Measurements from ENCODE around the gene BTN1A1.
A peak's percentile ranks its signal among the peaks of the same experiment; 100 is the strongest.
"Not testable (repeated sequence)": the region's sequence is repeated elsewhere in the genome, so short reads cannot be mapped to it uniquely, and the experiment has no call there.

Gene BTN1A1

DNA sequence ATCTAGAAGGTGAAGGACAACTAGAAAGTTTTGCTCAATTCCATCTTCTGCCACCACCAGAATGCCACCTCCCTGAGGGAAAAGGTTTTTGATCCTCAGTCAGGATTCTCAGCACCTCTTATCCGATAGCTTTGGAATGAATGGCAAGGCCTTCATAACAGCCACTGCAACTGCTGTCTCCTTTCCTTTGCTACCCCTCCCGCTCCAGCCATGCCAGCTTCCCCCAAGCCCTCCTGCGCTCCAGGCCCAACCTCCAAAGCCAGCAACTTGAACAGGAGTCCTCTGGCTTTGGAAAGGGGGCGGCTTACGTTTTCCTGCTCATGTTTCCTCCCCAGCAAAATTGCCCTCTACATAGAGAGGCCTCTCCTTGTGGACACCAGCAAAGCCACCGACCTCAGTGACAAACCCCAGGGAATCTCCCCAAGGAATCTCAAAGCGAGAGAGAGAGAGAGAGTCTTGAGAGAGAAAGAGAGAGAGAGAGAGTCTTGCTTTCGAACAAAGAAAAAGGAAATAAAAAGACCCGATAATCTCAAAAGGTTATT lies 42.8 kb upstream of the BTN1A1 start:
- ATAC-seq (ENCODE audit: low read depth) (peak; percentile 42), DNase-seq (ENCODE audit: low spot score) (no peak)
- TF ChIP-seq, protein P1, sequence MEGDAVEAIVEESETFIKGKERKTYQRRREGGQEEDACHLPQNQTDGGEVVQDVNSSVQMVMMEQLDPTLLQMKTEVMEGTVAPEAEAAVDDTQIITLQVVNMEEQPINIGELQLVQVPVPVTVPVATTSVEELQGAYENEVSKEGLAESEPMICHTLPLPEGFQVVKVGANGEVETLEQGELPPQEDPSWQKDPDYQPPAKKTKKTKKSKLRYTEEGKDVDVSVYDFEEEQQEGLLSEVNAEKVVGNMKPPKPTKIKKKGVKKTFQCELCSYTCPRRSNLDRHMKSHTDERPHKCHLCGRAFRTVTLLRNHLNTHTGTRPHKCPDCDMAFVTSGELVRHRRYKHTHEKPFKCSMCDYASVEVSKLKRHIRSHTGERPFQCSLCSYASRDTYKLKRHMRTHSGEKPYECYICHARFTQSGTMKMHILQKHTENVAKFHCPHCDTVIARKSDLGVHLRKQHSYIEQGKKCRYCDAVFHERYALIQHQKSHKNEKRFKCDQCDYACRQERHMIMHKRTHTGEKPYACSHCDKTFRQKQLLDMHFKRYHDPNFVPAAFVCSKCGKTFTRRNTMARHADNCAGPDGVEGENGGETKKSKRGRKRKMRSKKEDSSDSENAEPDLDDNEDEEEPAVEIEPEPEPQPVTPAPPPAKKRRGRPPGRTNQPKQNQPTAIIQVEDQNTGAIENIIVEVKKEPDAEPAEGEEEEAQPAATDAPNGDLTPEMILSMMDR (IDR thresholded peaks at IDR 0.05; ENCODE audit: poor library complexity, severe bottlenecking), result no peak
- no peaks in the 10 kb centered on the region for H3K9me3 ChIP-seq (ENCODE audit: severe bottlenecking)
- no peaks in the 10 kb centered on the region for H3K27me3 ChIP-seq (ENCODE audit: insufficient read depth, poor library complexity, severe bottlenecking)
- peak overlapping the region; percentile 46 for H3K27ac ChIP-seq (ENCODE audit: poor library complexity, severe bottlenecking)
- peaks cover 4% of the 10 kb centered on the region for H3K4me1 ChIP-seq (ENCODE audit: insufficient read depth, poor library complexity, severe bottlenecking)
- peak overlapping the region; percentile 69 for H3K4me3 ChIP-seq (ENCODE audit: severe bottlenecking)
- peaks cover 31% of the 10 kb centered on the region for H3K36me3 ChIP-seq (ENCODE audit: low read depth)

DNA sequence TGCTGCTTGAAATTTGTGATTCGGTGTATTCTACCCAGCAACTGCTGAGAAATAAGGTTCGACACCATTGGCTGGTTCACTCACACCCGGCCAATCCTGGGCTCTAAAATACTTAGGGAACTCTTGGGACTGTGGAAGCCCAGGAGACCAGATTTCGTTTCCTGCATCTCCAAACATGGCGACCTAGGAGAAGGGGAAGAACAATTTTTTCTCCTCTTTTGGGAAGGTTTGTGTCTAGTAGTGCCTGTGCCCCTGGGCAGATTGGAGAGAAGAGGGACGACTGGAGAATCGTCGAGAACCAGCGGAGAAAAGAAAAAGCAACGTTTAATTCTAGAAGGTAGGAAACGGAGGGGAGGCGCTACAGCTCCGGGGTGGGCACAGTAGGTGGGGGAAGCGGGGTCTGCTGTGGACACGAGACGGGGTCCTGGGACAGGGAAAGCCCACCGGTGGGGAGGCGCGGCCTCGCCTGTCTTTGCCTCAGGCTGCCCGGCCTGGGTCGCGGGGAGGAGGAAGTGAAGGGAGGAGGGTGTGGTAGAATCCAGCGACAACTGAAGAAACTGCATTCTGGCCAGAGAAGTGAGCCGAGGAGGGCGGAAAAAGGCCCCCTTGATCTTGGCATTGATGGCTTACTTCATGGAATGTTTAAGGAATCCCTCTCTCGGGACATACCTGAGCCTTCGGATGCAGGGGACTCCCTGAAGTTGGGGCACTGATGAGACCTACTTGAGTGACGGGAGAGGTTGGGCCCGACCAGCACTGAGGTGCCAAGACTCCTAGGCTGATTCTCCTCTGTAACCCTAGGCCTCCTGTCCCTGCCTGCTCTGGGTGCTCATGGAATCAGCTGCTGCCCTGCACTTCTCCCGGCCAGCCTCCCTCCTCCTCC lies 42.1 kb upstream of the BTN1A1 start, which contains the start of gene BTN2A1:
Gene BTN2A1 (plus strand): TSS at position 150 of the 883 bp plus-strand sequence. CDS start 682 bp downstream, at position 832.
- H3K4me1 ChIP-seq (ENCODE audit: insufficient read depth, poor library complexity, severe bottlenecking), result peaks cover 4% of the 10 kb centered on the region

DNA sequence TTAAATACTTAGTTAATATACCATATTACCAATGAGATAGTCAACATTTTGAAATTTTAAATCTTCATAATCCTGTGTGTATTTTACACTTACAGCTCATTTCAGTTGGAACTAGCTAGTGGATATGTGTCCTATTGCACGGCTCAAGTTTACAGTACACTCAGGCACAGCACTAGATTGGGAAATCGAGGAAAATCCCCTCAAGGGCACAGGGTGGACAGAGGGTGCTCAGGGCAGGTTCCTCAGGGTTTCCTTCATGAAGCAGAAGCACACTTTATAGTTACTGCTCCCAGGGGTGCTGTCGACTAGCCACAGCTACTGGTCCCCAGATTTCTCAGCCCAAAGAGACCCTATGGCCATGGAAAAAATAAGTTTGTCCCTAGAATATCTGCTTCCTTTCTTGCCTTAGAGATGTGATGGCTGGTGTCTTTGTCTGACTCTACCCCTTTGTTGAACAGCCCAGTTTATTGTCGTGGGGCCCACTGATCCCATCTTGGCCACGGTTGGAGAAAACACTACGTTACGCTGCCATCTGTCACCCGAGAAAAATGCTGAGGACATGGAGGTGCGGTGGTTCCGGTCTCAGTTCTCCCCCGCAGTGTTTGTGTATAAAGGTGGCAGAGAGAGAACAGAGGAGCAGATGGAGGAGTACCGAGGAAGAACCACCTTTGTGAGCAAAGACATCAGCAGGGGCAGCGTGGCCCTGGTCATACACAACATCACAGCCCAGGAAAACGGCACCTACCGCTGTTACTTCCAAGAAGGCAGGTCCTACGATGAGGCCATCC lies 40.9 kb upstream of the BTN1A1 start:
- Histone ChIP-seq H3K27ac (ENCODE audit: poor library complexity, severe bottlenecking) (no peak overlapping the region), H3K27me3 (ENCODE audit: insufficient read depth, poor library complexity, severe bottlenecking) (no peaks in the 10 kb centered on the region), H3K4me3 (ENCODE audit: severe bottlenecking) (no peak overlapping the region), H3K36me3 (ENCODE audit: low read depth) (peaks cover 50% of the 10 kb centered on the region), H3K9me3 (ENCODE audit: severe bottlenecking) (no peaks in the 10 kb centered on the region), H3K4me1 (ENCODE audit: insufficient read depth, poor library complexity, severe bottlenecking) (peaks cover 4% of the 10 kb centered on the region)
- ATAC-seq (ENCODE audit: low read depth) (no peak), DNase-seq (ENCODE audit: low spot score) (no peak)
- TF ChIP-seq, protein P1 (IDR thresholded peaks at IDR 0.05; ENCODE audit: poor library complexity, severe bottlenecking), result no peak

More for the DNA sequence above, 42.1 kb upstream of the BTN1A1 start, which contains the start of gene BTN2A1:
- peak; percentile 72 for DNase-seq (ENCODE audit: low spot score)
- Histone ChIP-seq H3K9me3 (ENCODE audit: severe bottlenecking) (no peaks in the 10 kb centered on the region), H3K4me3 (ENCODE audit: severe bottlenecking) (peak within 1 kb of the TSS; percentile 69), H3K27ac (ENCODE audit: poor library complexity, severe bottlenecking) (peak within 1 kb of the TSS; percentile 46), H3K36me3 (ENCODE audit: low read depth) (peaks cover 38% of the 10 kb centered on the region), H3K27me3 (ENCODE audit: insufficient read depth, poor library complexity, severe bottlenecking) (no peaks in the 10 kb centered on the region)
- peak; percentile 100 for ATAC-seq (ENCODE audit: low read depth)
- TF ChIP-seq, protein P1 (IDR thresholded peaks at IDR 0.05; ENCODE audit: poor library complexity, severe bottlenecking), result no peak

DNA sequence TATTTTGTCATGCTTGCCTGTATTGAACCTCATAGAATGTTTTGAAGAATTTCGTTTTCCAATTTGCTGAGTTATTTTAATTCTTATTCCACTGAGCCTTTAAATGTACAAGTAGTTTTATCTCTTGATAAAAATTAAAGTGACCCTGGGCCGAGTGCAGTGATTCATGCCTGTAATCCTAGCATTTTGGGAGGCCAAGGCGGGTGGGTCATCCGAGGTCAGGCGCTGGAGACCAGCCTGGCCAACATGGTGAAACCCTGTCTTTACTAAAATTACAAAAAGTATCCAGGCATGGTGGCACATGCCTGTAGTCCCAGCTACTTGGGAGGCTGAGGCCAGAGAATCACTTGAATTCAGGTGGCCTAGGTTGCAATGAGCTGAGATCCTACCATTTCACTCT lies 38.8 kb upstream of the BTN1A1 start:
- not testable (repeated sequence) for DNase-seq (ENCODE audit: low spot score); H3K4me3 ChIP-seq (ENCODE audit: severe bottlenecking); H3K9me3 ChIP-seq (ENCODE audit: severe bottlenecking); H3K27ac ChIP-seq (ENCODE audit: poor library complexity, severe bottlenecking); H3K27me3 ChIP-seq (ENCODE audit: insufficient read depth, poor library complexity, severe bottlenecking); ATAC-seq (ENCODE audit: low read depth); H3K4me1 ChIP-seq (ENCODE audit: insufficient read depth, poor library complexity, severe bottlenecking)
- peaks cover 69% of the 10 kb centered on the region for H3K36me3 ChIP-seq (ENCODE audit: low read depth)

DNA sequence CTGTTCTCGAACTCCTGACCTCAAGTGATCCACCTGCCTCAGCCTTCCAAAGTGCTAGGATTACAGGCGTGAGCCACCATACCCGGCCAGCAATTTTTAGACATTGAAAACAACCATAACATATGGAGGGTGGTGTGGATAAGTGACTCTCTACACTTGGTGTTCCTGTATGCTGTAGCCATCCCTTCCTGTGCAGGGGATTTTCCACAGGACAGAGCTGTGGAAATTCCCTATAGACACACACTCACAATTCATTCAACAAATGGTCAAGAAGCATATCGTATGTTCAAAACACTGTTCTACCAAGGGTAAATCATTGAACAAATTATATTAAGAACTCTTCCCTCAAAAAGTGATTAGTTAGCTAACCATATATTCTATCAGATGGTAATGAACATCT lies 36.1 kb upstream of the BTN1A1 start:
- ATAC-seq (ENCODE audit: low read depth) (no peak), DNase-seq (ENCODE audit: low spot score) (no peak)
- H3K36me3 ChIP-seq (ENCODE audit: low read depth), result peaks cover 89% of the 10 kb centered on the region
- H3K27me3 ChIP-seq (ENCODE audit: insufficient read depth, poor library complexity, severe bottlenecking), result no peaks in the 10 kb centered on the region
- no peak overlapping the region for H3K4me3 ChIP-seq (ENCODE audit: severe bottlenecking)
- H3K9me3 ChIP-seq (ENCODE audit: severe bottlenecking), result no peaks in the 10 kb centered on the region
- TF ChIP-seq, protein P1 (IDR thresholded peaks at IDR 0.05; ENCODE audit: poor library complexity, severe bottlenecking), result no peak
- no peak overlapping the region for H3K27ac ChIP-seq (ENCODE audit: poor library complexity, severe bottlenecking)
- H3K4me1 ChIP-seq (ENCODE audit: insufficient read depth, poor library complexity, severe bottlenecking), result peaks cover 3% of the 10 kb centered on the region
